OCI-LY1 (cell line): ENCODE results near the gene WDR93.

Experiments
- H2AFZ ChIP-seq: fragments of 200-600 bp; sonication (generic), shearing (Covaris generic); 2 replicates; pipeline ENCODE4 v1.6.0; 2014; ENCODE audit warnings: antibody characterized with exemption, mild to moderate bottlenecking, low read length
- H3F3A ChIP-seq: fragments of 200-600 bp; sonication (generic), shearing (Covaris generic); 2 replicates; pipeline ENCODE4 v1.6.0; 2014; ENCODE audit warnings: mild to moderate bottlenecking, antibody characterized with exemption, low read length, moderate library complexity; ENCODE audit not compliant: insufficient read depth
- H3K27ac ChIP-seq: fragments of 200-600 bp; sonication (generic); 2 replicates; pipeline ENCODE4 v1.5.1; 2014; ENCODE audit warnings: low read length, mixed run types, mild to moderate bottlenecking, low read depth; ENCODE audit not compliant: poor library complexity, severe bottlenecking
- H3K27me3 ChIP-seq: fragments of 200-600 bp; sonication (generic); 2 replicates; pipeline ENCODE4 v1.6.0; 2014; ENCODE audit warnings: antibody characterized with exemption, mild to moderate bottlenecking, low read length, moderate library complexity; ENCODE audit not compliant: insufficient read depth
- H3K36me3 ChIP-seq: fragments of 200-600 bp; sonication (generic); 2 replicates; pipeline ENCODE4 v1.6.1; 2014; ENCODE audit warnings: mild to moderate bottlenecking, antibody characterized with exemption, low read length, moderate library complexity, mixed read lengths; ENCODE audit not compliant: insufficient read depth
- H3K4me1 ChIP-seq: fragments of 200-600 bp; sonication (generic); 2 replicates; pipeline ENCODE4 v1.5.1; 2014; ENCODE audit warnings: mild to moderate bottlenecking, low read length, moderate library complexity; ENCODE audit not compliant: insufficient read depth, severe bottlenecking
- H3K4me2 ChIP-seq: fragments of 200-600 bp; sonication (generic), shearing (Covaris generic); 2 replicates; pipeline ENCODE4 v1.6.1; 2014; ENCODE audit warnings: low read length
- H3K4me3 ChIP-seq: fragments of 200-600 bp; sonication (generic); 2 replicates; pipeline ENCODE4 v1.5.1; 2014; ENCODE audit warnings: low read length, low read depth, mild to moderate bottlenecking, mixed read lengths; ENCODE audit not compliant: poor library complexity, severe bottlenecking
- H3K79me2 ChIP-seq: fragments of 200-600 bp; shearing (Covaris generic); 2 replicates; pipeline ENCODE4 v1.6.1; 2016; ENCODE audit warnings: mixed run types, low read length, mixed read lengths; ENCODE audit not compliant: insufficient read depth
- H3K9ac ChIP-seq: fragments of 200-600 bp; sonication (generic), shearing (Covaris generic); 2 replicates; pipeline ENCODE4 v1.6.1; 2014; ENCODE audit warnings: mild to moderate bottlenecking, low read length, mixed read lengths
- H3K9me2 ChIP-seq: fragments of 200-600 bp; sonication (generic), shearing (Covaris generic); 2 replicates; pipeline ENCODE4 v1.6.1; 2014; ENCODE audit warnings: low read depth, mild to moderate bottlenecking, low read length, mixed read lengths
- H3K9me3 ChIP-seq: fragments of 200-600 bp; shearing (Covaris generic); 2 replicates; pipeline ENCODE4 v1.6.1; 2014; ENCODE audit warnings: low read length, mixed read lengths
- H4K20me1 ChIP-seq: fragments of 200-600 bp; sonication (generic), shearing (Covaris generic); 2 replicates; pipeline ENCODE4 v1.6.0; 2016; ENCODE audit warnings: mild to moderate bottlenecking, low read length; ENCODE audit not compliant: insufficient read depth
- EZH2 ChIP-seq: fragments of 200-600 bp; sonication (generic), shearing (Covaris generic); IDR thresholded peaks from 2 replicates; pipeline ENCODE4 v1.8.0; 2017; ENCODE audit warnings: borderline replicate concordance, mixed run types, mild to moderate bottlenecking, antibody characterized with exemption, low read length, moderate library complexity, mixed read lengths
- TF ChIP-seq, protein P1 (sequence below): fragments of 200-600 bp; sonication (generic), shearing (Covaris generic); IDR thresholded peaks from 2 replicates; pipeline ENCODE4 v1.5.1; 2017; ENCODE audit warnings: mild to moderate bottlenecking, antibody characterized with exemption, low read length, moderate library complexity, mixed read lengths

WDR93 gene

GRCh38 chr15:89677381-89677780 is 13.2 kb upstream of the WDR93 start:
- H3K9ac ChIP-seq = no peak overlapping the region
- H3K36me3 ChIP-seq = no peaks in the 10 kb centered on the region
- H3K27me3 ChIP-seq = no peaks in the 10 kb centered on the region
- no peak overlapping the region for H2AFZ ChIP-seq
- no peaks in the 10 kb centered on the region for H3F3A ChIP-seq
- no peak overlapping the region for H3K4me3 ChIP-seq
- H4K20me1 ChIP-seq = no peaks in the 10 kb centered on the region
- H3K9me3 ChIP-seq = no peaks in the 10 kb centered on the region
- no peaks in the 10 kb centered on the region for H3K9me2 ChIP-seq
- H3K4me2 ChIP-seq = no peak overlapping the region
- no peaks in the 10 kb centered on the region for H3K79me2 ChIP-seq
- no peaks in the 10 kb centered on the region for H3K4me1 ChIP-seq
- no peak for TF ChIP-seq EZH2
- TF ChIP-seq, protein P1, sequence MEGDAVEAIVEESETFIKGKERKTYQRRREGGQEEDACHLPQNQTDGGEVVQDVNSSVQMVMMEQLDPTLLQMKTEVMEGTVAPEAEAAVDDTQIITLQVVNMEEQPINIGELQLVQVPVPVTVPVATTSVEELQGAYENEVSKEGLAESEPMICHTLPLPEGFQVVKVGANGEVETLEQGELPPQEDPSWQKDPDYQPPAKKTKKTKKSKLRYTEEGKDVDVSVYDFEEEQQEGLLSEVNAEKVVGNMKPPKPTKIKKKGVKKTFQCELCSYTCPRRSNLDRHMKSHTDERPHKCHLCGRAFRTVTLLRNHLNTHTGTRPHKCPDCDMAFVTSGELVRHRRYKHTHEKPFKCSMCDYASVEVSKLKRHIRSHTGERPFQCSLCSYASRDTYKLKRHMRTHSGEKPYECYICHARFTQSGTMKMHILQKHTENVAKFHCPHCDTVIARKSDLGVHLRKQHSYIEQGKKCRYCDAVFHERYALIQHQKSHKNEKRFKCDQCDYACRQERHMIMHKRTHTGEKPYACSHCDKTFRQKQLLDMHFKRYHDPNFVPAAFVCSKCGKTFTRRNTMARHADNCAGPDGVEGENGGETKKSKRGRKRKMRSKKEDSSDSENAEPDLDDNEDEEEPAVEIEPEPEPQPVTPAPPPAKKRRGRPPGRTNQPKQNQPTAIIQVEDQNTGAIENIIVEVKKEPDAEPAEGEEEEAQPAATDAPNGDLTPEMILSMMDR = no peak
- no peak overlapping the region for H3K27ac ChIP-seq

DNA sequence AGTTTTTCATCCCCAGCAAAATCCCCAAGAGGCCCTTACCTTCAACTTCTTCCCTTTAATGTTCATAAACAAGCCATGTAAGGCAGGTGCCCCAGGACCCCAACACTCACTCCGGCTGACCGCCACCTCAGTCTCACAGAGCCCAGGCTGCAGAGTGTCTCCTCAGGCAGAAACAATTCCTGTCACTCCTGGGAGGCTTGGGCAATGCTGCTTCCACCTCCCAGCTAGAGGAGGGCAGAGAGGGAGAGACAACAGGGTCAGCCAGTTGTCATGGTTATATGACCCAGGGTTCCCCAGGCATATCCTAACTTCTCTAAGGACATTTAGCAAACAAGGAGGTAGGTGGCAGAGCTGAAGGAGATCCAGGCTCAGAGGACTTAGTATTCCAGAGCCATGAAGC is 11.4 kb upstream of the WDR93 start, which contains the start of gene PLIN1:
PLIN1 (minus strand) TSS at position 156 of the 400 bp plus-strand sequence. CDS start 1,878 bp downstream, outside the sequence.
- Histone ChIP-seq H3K9me2 (no peaks in the 10 kb centered on the region), H3K27ac (no peak within 1 kb of the TSS), H3K79me2 (no peaks in the 10 kb centered on the region), H3K9me3 (no peaks in the 10 kb centered on the region), H3K27me3 (no peaks in the 10 kb centered on the region), H3K36me3 (no peaks in the 10 kb centered on the region), H3K4me3 (no peak within 1 kb of the TSS), H3K4me1 (no peaks in the 10 kb centered on the region), H3K9ac (no peak within 1 kb of the TSS), H3F3A (no peaks in the 10 kb centered on the region), H2AFZ (no peak within 1 kb of the TSS), H4K20me1 (no peaks in the 10 kb centered on the region), H3K4me2 (no peak within 1 kb of the TSS)
- TF ChIP-seq, protein P1 = no peak
- TF ChIP-seq EZH2 = no peak

DNA sequence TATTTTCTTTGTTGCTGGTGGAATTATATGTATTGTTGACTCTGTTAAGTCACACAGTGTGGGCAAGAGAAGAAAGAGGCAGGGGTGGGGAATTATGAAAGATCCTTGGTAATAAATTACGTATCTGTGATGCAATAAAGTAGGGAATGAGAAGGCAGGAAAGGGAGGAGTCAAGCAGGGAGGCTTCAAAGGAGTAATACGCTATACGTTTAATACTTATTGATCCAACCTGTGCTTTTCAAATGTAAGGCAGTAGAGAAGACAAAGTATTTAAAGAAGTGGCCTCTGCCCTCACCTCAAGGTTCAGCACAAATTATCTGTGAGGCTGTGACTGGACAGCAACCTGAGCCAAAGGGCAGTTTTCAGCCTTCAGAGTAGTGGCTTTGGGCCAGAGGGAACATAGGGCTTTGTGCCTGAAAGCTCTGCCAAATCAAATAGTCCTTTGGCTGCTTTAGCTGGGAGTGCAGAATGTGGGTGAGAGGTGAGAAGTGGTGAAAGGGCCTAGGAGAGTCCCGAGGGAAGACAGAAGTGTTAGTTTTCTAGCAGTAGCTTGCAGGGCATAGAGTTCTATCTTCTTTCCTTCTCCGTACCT is 10.2 kb upstream of the WDR93 start:
- Histone ChIP-seq H3K27ac (no peak overlapping the region), H3K4me1 (no peaks in the 10 kb centered on the region), H3F3A (no peaks in the 10 kb centered on the region), H2AFZ (no peak overlapping the region), H3K27me3 (no peaks in the 10 kb centered on the region), H4K20me1 (no peaks in the 10 kb centered on the region), H3K9ac (no peak overlapping the region), H3K4me2 (no peak overlapping the region), H3K79me2 (no peaks in the 10 kb centered on the region), H3K36me3 (no peaks in the 10 kb centered on the region), H3K9me2 (no peaks in the 10 kb centered on the region), H3K9me3 (no peaks in the 10 kb centered on the region), H3K4me3 (no peak overlapping the region)
- TF ChIP-seq EZH2 = no peak
- TF ChIP-seq, protein P1 = no peak
